HCT116 (cell line): ENCODE results near the gene FCHSD2. TPM values are rescaled to one million over a fixed set of nuclear protein-coding genes. Genes with fewer than 3 reads are reported as not detected.

Experiments
- ATAC-seq: fragments of 200-7000 bp; cut with Tn5 transposase; 2 replicates; pipeline ENCODE4 v1.9.1; 2020; ENCODE audit warnings: mild to moderate bottlenecking, moderate library complexity
- BruUV-seq: library from RNA; stranded (reverse); fragments of 400-500 nt; replicated peaks from 2 replicates; lab custom pipeline; 2021; lab: Mats Ljungman, UMichigan
- CTCF ChIA-PET: fragments of 300-600 bp; sonication (Branson Sonifier 250); formaldehyde crosslinking; loops from one replicate; lab custom pipeline; 2021; ENCODE audit warnings: antibody characterized with exemption; lab: Charles Lee
- POLR2A ChIA-PET: fragments of 300-600, 350-600 bp; sonication (Branson Sonifier 250); formaldehyde crosslinking; loops from one replicate; lab custom pipeline; 2021; ENCODE audit warnings: antibody characterized with exemption; lab: Charles Lee
- RAD21 ChIA-PET, 2 experiments: fragments of 300-600 bp; sonication (Branson Sonifier 250); formaldehyde crosslinking; loops; one replicate each; lab custom pipeline; 2023; ENCODE audit warnings: low total read pairs in 2 of 2; ENCODE audit not compliant: uncharacterized antibody in 2 of 2, unreplicated experiment in 2 of 2, low non-redundant PET in 1 of 2; lab: Charles Lee
- DNase-seq: peaks from one replicate; pipeline ENCODE4 v3.0.0-alpha.2; 2010; ENCODE audit warnings: low read depth, low spot score
- H2AFZ ChIP-seq: fragments of 200-600 bp; shearing (Covaris generic), sonication (generic); 2 replicates; pipeline ENCODE4 v1.6.1; 2017; ENCODE audit warnings: low read depth, mixed run types, mixed read lengths, antibody characterized with exemption, low read length; ENCODE audit not compliant: poor library complexity, severe bottlenecking
- H3K27ac ChIP-seq: 2 replicates; pipeline ENCODE4 v1.5.1; 2012; ENCODE audit warnings: low read depth, low read length
- H3K27me3 ChIP-seq: fragments of 200-600 bp; sonication (generic); 2 replicates; pipeline ENCODE4 v1.6.1; 2016; ENCODE audit warnings: mixed run types, low read length, mixed read lengths; ENCODE audit not compliant: insufficient read depth
- H3K36me3 ChIP-seq, 2 experiments: fragments of 200-500 bp in 1 of 2; fragments of 200-600 bp in 1 of 2; sonication (Bioruptor generic) in 1 of 2; sonication (generic) in 1 of 2; 2 replicates each; pipeline versions ENCODE4 v1.5.1 to v1.6.1; 2014 to 2016; ENCODE audit warnings: low read length in 2 of 2, inconsistent platforms in 1 of 2, mixed read lengths in 1 of 2, mixed run types in 1 of 2; ENCODE audit not compliant: insufficient read depth in 2 of 2, control insufficient read depth in 1 of 2
- H3K4me1 ChIP-seq, 2 experiments: fragments of 200-600 bp in 1 of 2; sonication (generic) in 1 of 2; 2 replicates each; pipeline versions ENCODE4 v1.5.1 to v1.6.1; 2012 to 2017; ENCODE audit warnings: low read length in 2 of 2, inconsistent platforms in 1 of 2, mild to moderate bottlenecking in 1 of 2, mixed read lengths in 1 of 2, mixed run types in 1 of 2, moderate library complexity in 1 of 2; ENCODE audit not compliant: insufficient read depth in 2 of 2, control insufficient read depth in 1 of 2
- H3K4me2 ChIP-seq: fragments of 200-600 bp; sonication (generic); 2 replicates; pipeline ENCODE4 v1.6.1; 2017; ENCODE audit warnings: mixed run types, low read length, mixed read lengths
- H3K4me3 ChIP-seq, 2 experiments: fragments of 200-600 bp in 1 of 2; sonication (generic) in 1 of 2; replicated peaks in 1 of 2; 2 replicates each; pipeline ENCODE4 v1.5.1; 2011 to 2016; ENCODE audit warnings: low read length in 2 of 2, control low read depth in 1 of 2, low read depth in 1 of 2, mild to moderate bottlenecking in 1 of 2, mixed read lengths in 1 of 2, mixed run types in 1 of 2
- H3K79me2 ChIP-seq: fragments of 200-600 bp; sonication (generic); 2 replicates; pipeline ENCODE4 v1.6.1; 2017; ENCODE audit warnings: mild to moderate bottlenecking, mixed run types, low read length, moderate library complexity, mixed read lengths; ENCODE audit not compliant: insufficient read depth
- H3K9ac ChIP-seq: fragments of 200-600 bp; sonication (generic); 2 replicates; pipeline ENCODE4 v1.6.1; 2016; ENCODE audit warnings: low read length, mixed read lengths
- H3K9me2 ChIP-seq: fragments of 200-600 bp; sonication (generic), shearing (Covaris generic); 2 replicates; pipeline ENCODE4 v1.6.1; 2017; ENCODE audit warnings: mixed run types, mild to moderate bottlenecking, moderate library complexity; ENCODE audit not compliant: insufficient read depth
- H3K9me3 ChIP-seq, 2 experiments: fragments of 200-500 bp in 1 of 2; fragments of 200-600 bp in 1 of 2; sonication (Bioruptor generic) in 1 of 2; sonication (generic) in 1 of 2; 2 replicates each; pipeline ENCODE4 v1.6.1; 2014 to 2017; ENCODE audit warnings: low read length in 2 of 2, mixed read lengths in 2 of 2, inconsistent platforms in 1 of 2, low read depth in 1 of 2, mild to moderate bottlenecking in 1 of 2, mixed run types in 1 of 2, moderate library complexity in 1 of 2; ENCODE audit not compliant: control insufficient read depth in 1 of 2, insufficient read depth in 1 of 2
- H4K20me1 ChIP-seq: fragments of 200-600 bp; sonication (generic), shearing (Covaris generic); 2 replicates; pipeline ENCODE4 v1.6.1; 2017; ENCODE audit warnings: mixed run types, mild to moderate bottlenecking, moderate library complexity; ENCODE audit not compliant: insufficient read depth
- CBX3 ChIP-seq: IDR thresholded peaks from 2 replicates; pipeline ENCODE4 v1.6.1; 2012; ENCODE audit warnings: low read depth
- EGR1 ChIP-seq: IDR thresholded peaks from 2 replicates; pipeline ENCODE4 v1.6.1; 2012; ENCODE audit warnings: low read depth
- EZH2 ChIP-seq: fragments of 200-600 bp; sonication (generic); IDR thresholded peaks from 2 replicates; pipeline ENCODE4 v1.6.1; 2017; ENCODE audit warnings: antibody characterized with exemption, mixed run types
- EZH2phosphoT487 ChIP-seq: fragments of 200-600 bp; IDR thresholded peaks from 2 replicates; pipeline ENCODE4 v1.6.1; 2018; ENCODE audit warnings: antibody characterized with exemption, borderline replicate concordance
- FOSL1 ChIP-seq: IDR thresholded peaks from 2 replicates; pipeline ENCODE4 v1.6.1; 2012; ENCODE audit warnings: low read depth
- JUND ChIP-seq: IDR thresholded peaks from 2 replicates; pipeline ENCODE4 v1.6.1; 2012
- MAX ChIP-seq: IDR thresholded peaks from 2 replicates; pipeline ENCODE4 v1.6.1; 2012
- POLR2A ChIP-seq: IDR thresholded peaks from 2 replicates; pipeline ENCODE4 v1.7.0; 2011; ENCODE audit warnings: borderline replicate concordance; ENCODE audit not compliant: insufficient read depth, insufficient read length; ENCODE audit errors: extremely low read depth
- SP1 ChIP-seq: IDR thresholded peaks from 2 replicates; pipeline ENCODE4 v1.6.1; 2012; ENCODE audit warnings: low read depth
- SRF ChIP-seq: IDR thresholded peaks from 2 replicates; pipeline ENCODE4 v1.6.1; 2012; ENCODE audit warnings: low read depth
- TCF7L2 ChIP-seq: IDR thresholded peaks from 2 replicates; pipeline ENCODE4 v1.7.0; 2011; ENCODE audit warnings: borderline replicate concordance, inconsistent platforms; ENCODE audit not compliant: insufficient read depth, insufficient read length; ENCODE audit errors: extremely low read depth
- ZNF274 ChIP-seq: fragments of 200-500 bp; sonication (Bioruptor generic); IDR thresholded peaks from 2 replicates; pipeline ENCODE4 v1.6.1; 2014; ENCODE audit warnings: mild to moderate bottlenecking, low read depth, low read length, inconsistent platforms
- intact Hi-C: fragments of 100-400 bp; cut with micrococcal nuclease; formaldehyde crosslinking; loops from 2 replicates; pipeline ENCODE4 v1.10.0; 2022
- total RNA-seq: library from RNA; stranded (reverse); gene quantifications from one replicate; pipeline ENCODE4 v1.2.1, GENCODE V29; 2021; ENCODE audit not compliant: unreplicated experiment
- TF ChIP-seq, protein P1 (sequence below): IDR thresholded peaks from 2 replicates; pipeline ENCODE4 v1.6.1; 2012
- TF ChIP-seq, protein P2 (sequence below): IDR thresholded peaks from 2 replicates; pipeline ENCODE4 v1.6.1; 2012; ENCODE audit warnings: low read depth

Gene FCHSD2
- total RNA-seq, 1 experiment from 2014 or later, result 15.0 TPM

DNA sequence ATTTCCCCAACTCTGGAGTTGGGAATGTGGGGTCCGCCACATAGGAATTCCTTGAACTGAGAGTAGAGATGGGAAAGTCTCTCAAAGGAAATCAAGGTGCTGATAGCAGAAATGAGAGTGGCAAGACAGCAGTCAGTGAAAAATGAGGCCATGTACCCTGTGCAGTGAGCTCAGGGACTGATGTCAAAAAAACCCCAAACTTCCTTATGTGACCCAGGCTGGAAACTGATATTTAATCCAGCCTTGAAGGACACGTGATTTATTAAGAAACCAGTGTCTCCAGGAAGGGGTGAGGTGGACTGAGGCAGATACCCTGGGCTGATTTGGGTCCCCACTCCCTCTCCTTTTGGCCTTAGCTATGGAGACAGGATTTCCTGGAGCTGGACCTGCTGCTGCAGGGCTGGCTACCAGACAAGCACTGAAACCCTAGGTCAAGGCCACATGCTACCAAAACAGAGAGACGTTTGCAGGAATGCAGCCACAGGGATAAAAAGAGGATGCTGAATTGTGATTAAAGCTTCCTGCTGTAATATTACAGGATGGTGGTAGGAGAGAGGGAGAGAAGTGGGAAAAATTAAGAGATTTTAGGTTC, 25.3 kb upstream of the FCHSD2 start:
- ATAC-seq (no peak), DNase-seq (no peak)
- Histone ChIP-seq H2AFZ (no peak overlapping the region), H3K9me3 (no peaks in the 10 kb centered on the region), H3K9me2 (no peaks in the 10 kb centered on the region), H3K79me2 (no peaks in the 10 kb centered on the region), H3K4me1 (no peaks in the 10 kb centered on the region), H3K27me3 (no peaks in the 10 kb centered on the region), H3K27ac (no peak overlapping the region), H3K4me2 (no peak overlapping the region), H4K20me1 (no peaks in the 10 kb centered on the region), H3K36me3 (no peaks in the 10 kb centered on the region), H3K9ac (no peak overlapping the region), H3K4me3 (no peak overlapping the region)
- ChIA-PET CTCF (no interaction called here), RAD21 (no interaction called here), POLR2A (no interaction called here)
- no TSS peak for BruUV-seq
- intact Hi-C loops, result no loop called here
- TF ChIP-seq ZNF274 (no peak), MAX (no peak), POLR2A (no peak), FOSL1 (no peak), EZH2 (no peak), TCF7L2 (no peak), JUND (no peak)

GRCh38 chr11:73164803-73165540, 22.9 kb upstream of the FCHSD2 start:
- Histone ChIP-seq H4K20me1 (no peaks in the 10 kb centered on the region), H3K79me2 (no peaks in the 10 kb centered on the region), H3K9me3 (no peaks in the 10 kb centered on the region), H3K4me3 (no peak overlapping the region), H3K36me3 (no peaks in the 10 kb centered on the region), H3K4me1 (no peaks in the 10 kb centered on the region), H2AFZ (no peak overlapping the region), H3K4me2 (no peak overlapping the region), H3K27ac (no peak overlapping the region), H3K9ac (no peak overlapping the region), H3K27me3 (no peaks in the 10 kb centered on the region), H3K9me2 (no peaks in the 10 kb centered on the region)
- ChIA-PET RAD21 (no interaction called here), POLR2A (no interaction called here), CTCF (no interaction called here)
- ATAC-seq, result no peak
- no peak for DNase-seq
- BruUV-seq, result no TSS peak
- intact Hi-C loops, result no loop called here
- TF ChIP-seq EGR1 (no peak), TCF7L2 (no peak), CBX3 (no peak), SRF (no peak), EZH2phosphoT487 (no peak), FOSL1 (no peak), SP1 (no peak), MAX (no peak), ZNF274 (no peak)
- TF ChIP-seq, protein P1, sequence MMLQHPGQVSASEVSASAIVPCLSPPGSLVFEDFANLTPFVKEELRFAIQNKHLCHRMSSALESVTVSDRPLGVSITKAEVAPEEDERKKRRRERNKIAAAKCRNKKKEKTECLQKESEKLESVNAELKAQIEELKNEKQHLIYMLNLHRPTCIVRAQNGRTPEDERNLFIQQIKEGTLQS, result no peak
- TF ChIP-seq, protein P2, sequence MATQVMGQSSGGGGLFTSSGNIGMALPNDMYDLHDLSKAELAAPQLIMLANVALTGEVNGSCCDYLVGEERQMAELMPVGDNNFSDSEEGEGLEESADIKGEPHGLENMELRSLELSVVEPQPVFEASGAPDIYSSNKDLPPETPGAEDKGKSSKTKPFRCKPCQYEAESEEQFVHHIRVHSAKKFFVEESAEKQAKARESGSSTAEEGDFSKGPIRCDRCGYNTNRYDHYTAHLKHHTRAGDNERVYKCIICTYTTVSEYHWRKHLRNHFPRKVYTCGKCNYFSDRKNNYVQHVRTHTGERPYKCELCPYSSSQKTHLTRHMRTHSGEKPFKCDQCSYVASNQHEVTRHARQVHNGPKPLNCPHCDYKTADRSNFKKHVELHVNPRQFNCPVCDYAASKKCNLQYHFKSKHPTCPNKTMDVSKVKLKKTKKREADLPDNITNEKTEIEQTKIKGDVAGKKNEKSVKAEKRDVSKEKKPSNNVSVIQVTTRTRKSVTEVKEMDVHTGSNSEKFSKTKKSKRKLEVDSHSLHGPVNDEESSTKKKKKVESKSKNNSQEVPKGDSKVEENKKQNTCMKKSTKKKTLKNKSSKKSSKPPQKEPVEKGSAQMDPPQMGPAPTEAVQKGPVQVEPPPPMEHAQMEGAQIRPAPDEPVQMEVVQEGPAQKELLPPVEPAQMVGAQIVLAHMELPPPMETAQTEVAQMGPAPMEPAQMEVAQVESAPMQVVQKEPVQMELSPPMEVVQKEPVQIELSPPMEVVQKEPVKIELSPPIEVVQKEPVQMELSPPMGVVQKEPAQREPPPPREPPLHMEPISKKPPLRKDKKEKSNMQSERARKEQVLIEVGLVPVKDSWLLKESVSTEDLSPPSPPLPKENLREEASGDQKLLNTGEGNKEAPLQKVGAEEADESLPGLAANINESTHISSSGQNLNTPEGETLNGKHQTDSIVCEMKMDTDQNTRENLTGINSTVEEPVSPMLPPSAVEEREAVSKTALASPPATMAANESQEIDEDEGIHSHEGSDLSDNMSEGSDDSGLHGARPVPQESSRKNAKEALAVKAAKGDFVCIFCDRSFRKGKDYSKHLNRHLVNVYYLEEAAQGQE, result no peak
